AG09319 (cell line): ENCODE results near the gene CKS1B.

Experiments used
- DNase-seq: peaks from one replicate; pipeline ENCODE4 v3.0.0-alpha.2; 2010; ENCODE audit warnings: low read depth; ENCODE audit errors: extremely low read depth
- CTCF ChIP-seq: IDR thresholded peaks from 2 replicates; pipeline ENCODE4 v1.5.1; 2011; ENCODE audit warnings: low read depth, mild to moderate bottlenecking, inconsistent platforms, low read length, moderate library complexity

CKS1B gene

DNA sequence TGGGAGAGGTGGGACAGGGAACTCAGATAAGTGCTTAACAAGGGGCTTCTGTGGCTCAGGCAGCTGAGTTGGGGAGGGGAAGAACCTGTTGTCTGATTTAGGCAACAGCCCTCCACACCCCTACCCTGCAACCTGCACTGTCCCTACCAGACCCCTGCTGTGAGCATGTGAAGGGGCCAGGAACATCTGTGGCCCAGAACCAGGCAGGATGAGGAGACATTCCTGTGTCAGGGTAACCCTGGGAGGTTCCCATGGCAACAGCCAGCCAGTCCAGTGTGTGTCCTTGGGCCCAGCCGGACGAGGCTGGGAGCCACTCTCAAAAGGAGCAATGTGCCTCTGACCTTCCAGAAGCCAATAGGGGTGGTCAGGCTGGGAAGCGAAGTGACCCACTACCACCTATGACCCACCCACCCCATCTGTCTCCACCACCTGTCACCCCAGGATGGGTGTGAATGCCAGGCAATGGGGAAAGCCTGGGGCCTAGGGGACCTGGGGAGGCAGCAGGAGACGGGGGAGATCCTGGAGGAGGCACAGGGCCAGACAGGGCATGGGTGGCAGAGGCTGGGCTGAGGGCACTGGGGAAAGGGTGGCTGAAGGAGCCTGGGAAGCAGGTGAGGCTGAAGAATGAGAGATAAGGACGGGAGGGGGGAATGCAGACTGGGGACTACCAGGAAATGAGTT, 33.0 kb upstream of the CKS1B start:
- DNase-seq: no peak
- no peak for TF ChIP-seq CTCF

- DNase-seq: no peak
- TF ChIP-seq CTCF: peak; percentile 77
Observed at GRCh38 chr1:154943649-154944400, 30.7 kb upstream of the CKS1B start.

DNA sequence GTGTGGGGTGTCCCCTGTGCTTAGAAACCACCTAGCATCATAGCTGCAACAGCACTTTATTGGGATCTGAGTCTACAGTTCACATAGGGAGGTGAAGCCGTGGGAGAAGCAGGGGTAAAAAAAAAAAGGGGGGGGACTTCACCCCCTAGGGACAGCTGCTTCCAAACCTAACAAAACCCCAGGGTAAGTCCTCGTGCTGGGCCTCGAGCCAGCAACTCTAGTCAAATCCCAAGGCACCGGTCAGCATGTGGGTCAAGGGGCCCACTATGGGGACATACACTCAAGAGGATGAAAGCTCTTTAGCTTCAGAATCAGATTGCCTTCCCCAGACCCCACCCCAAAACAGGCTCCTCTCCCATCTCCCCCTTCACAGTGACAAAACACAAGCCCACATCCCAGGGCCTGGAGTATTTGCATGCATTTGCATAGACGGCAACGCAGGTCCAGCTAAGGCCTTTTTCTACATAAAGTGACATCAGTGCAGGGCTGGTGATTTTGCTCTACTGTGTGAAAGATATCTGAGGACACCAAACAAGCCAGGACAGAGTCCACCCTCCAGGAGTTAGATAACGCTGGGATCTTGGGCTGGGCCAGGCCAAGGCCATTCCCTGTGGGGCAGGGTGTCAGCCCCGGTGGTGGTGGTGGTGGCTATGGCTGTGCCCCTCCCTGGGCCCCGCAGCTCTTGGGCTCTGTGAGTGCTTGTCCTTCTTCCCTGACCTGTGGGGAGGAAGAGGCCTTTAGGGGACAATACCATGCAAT, 29.9 kb upstream of the CKS1B start:
- no peak for DNase-seq
- TF ChIP-seq CTCF: no peak

DNA sequence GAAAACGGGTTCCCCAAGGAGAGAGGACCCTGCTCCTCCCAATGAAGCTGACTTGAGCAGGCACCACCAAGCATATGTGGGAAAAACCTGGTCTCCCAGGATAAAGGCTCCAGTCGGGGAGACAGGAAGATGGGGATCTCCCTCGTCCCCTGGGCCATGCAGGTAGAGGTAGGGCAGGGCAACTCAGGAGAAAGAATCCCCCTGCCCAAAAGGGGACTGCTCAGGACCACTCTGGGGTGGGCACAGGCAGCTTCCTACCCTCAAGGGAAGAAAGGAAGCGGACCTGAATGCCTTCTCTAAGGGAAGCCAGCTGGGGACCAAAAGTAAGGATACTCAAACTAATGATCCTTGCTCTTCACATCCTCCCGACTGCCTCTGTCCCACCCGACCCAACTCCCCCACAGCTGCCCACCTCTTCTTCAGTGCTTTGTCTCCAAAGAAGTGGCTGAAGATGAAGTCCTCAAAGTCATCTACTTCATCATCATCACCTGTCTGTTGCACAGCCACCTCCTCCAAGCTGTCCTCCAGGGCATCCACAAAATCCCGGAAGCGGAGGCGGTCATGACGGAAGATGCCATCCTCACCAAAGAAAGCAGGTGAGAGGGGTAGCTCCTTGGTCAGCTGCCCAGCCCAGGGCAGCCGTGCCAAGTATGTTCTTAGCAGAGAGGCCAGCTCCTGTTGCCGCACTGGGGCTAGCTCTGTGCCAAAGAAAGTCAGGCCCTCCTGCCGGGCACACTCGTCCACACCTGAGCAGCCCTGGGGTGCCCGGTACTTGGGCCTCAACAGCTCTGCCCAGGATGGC, 29.1 kb upstream of the CKS1B start:
- TF ChIP-seq CTCF: no peak
- DNase-seq: no peak

- TF ChIP-seq CTCF: no peak
- DNase-seq: no peak
Observed at GRCh38 chr1:154945962-154946850, 28.3 kb upstream of the CKS1B start.

DNA sequence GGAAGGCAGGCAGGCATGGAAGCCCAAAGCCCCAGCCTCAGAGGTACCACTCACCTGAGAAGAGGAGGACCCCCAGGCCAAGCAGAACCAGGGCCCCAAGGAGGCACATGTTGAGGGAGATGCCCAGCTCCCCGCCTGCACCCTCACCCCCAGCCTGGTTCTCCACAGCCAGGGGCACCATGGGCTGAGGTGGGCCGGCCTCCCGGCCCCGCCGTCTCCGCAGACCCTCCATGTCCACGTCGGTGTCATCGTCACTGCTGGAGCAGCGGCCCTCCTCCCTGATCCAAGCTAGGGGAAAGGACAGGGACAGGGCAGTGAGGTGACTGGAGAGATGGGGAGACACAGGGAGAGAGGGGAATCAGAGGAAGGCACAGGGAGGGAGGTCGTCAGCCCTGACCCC, 26.4 kb upstream of the CKS1B start:
- no peak for DNase-seq
- no peak for TF ChIP-seq CTCF
